Neural progenitor cell (in vitro differentiated cells): Measurements from ENCODE around the gene PTGDR.

Source experiments
- EZH2 ChIP-seq: fragments of 200-600 bp; sonication (generic); IDR thresholded peaks from 2 replicates; pipeline ENCODE4 v1.6.1; 2017; ENCODE audit warnings: antibody characterized with exemption, mild to moderate bottlenecking, moderate library complexity
- TF ChIP-seq, protein P1 (sequence below): fragments of 200-600 bp; sonication (generic); IDR thresholded peaks from 2 replicates; pipeline ENCODE4 v1.5.1; 2017; ENCODE audit warnings: antibody characterized with exemption, mild to moderate bottlenecking

DNA sequence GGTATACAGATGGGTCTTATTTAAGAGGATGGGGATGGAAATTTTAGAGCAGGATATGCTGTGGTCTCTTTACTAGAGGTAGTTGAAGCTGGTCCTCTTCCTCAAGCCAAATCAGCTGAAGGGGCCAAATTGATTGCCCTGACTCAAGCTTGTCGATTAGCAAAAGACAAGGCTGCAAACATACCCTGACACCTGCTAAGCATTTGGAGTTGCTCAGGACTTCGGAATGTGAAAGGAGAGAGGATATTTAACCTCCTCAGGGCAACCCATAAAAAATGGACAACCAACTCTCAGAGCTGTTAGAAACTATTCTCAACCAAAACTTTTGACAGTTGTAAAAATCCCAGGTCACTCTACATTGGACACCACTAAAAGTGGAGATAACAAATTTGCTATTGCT lies 15.6 kb downstream of the PTGDR start:
- TF ChIP-seq, protein P1, sequence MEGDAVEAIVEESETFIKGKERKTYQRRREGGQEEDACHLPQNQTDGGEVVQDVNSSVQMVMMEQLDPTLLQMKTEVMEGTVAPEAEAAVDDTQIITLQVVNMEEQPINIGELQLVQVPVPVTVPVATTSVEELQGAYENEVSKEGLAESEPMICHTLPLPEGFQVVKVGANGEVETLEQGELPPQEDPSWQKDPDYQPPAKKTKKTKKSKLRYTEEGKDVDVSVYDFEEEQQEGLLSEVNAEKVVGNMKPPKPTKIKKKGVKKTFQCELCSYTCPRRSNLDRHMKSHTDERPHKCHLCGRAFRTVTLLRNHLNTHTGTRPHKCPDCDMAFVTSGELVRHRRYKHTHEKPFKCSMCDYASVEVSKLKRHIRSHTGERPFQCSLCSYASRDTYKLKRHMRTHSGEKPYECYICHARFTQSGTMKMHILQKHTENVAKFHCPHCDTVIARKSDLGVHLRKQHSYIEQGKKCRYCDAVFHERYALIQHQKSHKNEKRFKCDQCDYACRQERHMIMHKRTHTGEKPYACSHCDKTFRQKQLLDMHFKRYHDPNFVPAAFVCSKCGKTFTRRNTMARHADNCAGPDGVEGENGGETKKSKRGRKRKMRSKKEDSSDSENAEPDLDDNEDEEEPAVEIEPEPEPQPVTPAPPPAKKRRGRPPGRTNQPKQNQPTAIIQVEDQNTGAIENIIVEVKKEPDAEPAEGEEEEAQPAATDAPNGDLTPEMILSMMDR: no peak
- no peak for TF ChIP-seq EZH2
